GM10248 (cell line): ENCODE results near the gene PNPLA4.

ENCODE experiments used
- CTCF ChIA-PET: fragments of 300-600 bp; sonication (Branson Sonifier 250); formaldehyde crosslinking; extraction: SDS; loops from one replicate; lab custom pipeline; 2021; ENCODE audit warnings: antibody characterized with exemption; lab: Yijun Ruan, JAX
- POLR2A ChIA-PET: fragments of 350-650 bp; sonication (Branson Sonifier 250); formaldehyde crosslinking; extraction: SDS; loops from one replicate; lab custom pipeline; 2020; ENCODE audit warnings: antibody characterized with exemption; lab: Yijun Ruan, JAX
- DNase-seq: peaks from one replicate; pipeline ENCODE4 v3.0.0; 2012; ENCODE audit errors: extremely low spot score
- TF ChIP-seq, protein P1 (sequence below): IDR thresholded peaks from 2 replicates; pipeline ENCODE4 v1.5.1; 2012; ENCODE audit warnings: mild to moderate bottlenecking, low read depth; ENCODE audit errors: extremely low read depth, missing control alignments, control extremely low read depth

The PNPLA4 gene

DNA sequence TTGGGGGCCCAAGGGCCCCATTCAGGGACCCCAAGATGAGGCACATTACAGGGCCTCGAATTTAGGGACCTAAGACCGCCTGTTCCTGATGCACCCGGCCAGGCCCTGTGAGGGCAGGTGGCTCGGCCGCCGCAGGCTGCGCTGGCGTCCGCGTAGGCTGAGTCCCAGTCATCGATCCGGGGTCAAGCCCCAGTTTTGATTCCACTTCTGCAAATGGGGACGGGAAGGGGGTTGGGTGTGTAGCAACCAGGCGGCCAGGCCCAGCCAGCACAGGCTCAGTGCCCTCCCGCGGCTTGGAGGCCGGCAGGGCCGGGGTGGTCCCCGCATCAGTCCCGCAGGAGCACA is 327 bp downstream of the PNPLA4 start:
- no peak for DNase-seq
- ChIA-PET POLR2A (no interaction called here), CTCF (no interaction called here)
- TF ChIP-seq, protein P1, sequence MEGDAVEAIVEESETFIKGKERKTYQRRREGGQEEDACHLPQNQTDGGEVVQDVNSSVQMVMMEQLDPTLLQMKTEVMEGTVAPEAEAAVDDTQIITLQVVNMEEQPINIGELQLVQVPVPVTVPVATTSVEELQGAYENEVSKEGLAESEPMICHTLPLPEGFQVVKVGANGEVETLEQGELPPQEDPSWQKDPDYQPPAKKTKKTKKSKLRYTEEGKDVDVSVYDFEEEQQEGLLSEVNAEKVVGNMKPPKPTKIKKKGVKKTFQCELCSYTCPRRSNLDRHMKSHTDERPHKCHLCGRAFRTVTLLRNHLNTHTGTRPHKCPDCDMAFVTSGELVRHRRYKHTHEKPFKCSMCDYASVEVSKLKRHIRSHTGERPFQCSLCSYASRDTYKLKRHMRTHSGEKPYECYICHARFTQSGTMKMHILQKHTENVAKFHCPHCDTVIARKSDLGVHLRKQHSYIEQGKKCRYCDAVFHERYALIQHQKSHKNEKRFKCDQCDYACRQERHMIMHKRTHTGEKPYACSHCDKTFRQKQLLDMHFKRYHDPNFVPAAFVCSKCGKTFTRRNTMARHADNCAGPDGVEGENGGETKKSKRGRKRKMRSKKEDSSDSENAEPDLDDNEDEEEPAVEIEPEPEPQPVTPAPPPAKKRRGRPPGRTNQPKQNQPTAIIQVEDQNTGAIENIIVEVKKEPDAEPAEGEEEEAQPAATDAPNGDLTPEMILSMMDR: no peak

DNA sequence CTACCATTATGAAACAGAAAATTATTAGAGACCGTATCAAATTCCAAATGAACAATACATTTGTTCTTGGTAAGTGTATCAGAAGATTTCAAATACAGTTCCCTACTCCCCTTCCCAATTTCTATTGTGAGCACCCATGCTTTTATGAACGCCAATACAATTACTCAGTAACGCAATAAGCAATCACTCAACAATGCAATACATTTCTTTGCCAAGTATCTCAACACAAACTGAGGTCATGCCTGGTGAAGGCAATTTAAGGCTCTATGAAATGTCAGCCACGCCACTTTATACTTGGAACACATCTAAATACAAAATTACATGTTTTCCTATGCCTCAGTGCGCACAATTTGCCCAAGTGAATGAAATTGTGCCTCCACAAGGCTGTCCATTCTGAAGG is 712 bp downstream of the PNPLA4 start:
- ChIA-PET CTCF (interaction anchor here (1.5 to 2.2 kb wide), 3 partner anchors 7 to 22 kb away, joined by 3 to 12 read pairs (median 4); no protein-coding TSS in a partner anchor), POLR2A (interaction anchor here (0.5 kb wide), 1 partner anchor 814 kb away, joined by 4 read pairs; no protein-coding TSS in a partner anchor)
- DNase-seq: no peak
- TF ChIP-seq, protein P1: no peak

DNA sequence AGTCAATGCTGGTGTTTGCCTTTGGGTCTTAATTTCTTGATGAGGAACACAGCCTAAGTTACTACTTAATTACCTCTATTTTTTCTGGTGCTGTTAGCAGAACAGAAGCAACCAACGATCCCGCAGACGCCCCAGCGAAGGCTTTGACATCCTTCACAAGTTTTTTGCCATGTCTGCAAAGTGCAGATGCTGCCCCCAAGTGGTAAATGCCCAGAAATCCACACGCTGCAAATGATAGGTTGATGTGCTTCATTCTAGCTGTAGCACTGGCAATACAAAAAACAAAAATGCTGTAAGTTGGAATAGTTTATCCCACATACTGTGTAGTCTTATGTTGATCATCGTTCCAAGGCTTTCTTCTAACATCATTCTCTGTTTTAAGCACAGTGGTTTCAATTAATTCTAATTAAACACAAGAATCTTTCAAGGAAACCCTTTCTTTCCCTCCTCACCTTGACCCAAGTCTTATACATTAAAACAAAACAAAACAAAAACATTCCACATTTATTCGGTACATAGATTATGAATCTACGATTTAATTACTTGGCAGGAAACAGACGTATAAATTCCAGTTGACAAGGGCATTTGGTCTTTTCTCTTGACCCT is 1.2 kb downstream of the PNPLA4 start:
- TF ChIP-seq, protein P1: peak; percentile 73
- CTCF ChIA-PET: interaction anchor here (1.5 to 2.2 kb wide), 3 partner anchors 8 to 22 kb away, joined by 3 to 12 read pairs (median 4); no protein-coding TSS in a partner anchor
- DNase-seq: peak; percentile 46
- POLR2A ChIA-PET: interaction anchor here (0.5 kb wide), 1 partner anchor 814 kb away, joined by 4 read pairs; no protein-coding TSS in a partner anchor

DNA sequence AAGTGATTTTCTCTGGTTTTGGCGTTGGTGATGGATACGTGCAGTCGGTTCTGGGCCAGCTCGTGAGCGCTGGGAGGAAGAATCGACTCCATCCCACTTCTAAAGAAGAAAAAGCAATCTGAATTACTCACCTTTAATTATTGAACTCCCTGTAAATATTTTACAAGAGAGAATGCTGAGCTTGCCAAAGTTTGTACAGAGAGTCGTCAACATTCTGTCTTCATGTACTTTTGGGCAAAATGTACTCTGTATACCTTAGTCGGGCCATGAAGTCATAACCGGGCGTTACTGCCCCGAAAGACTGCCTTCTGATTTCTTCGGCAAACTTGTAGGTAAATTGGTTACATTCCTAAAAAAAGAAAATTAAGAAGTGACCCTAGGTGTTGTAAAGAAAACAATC is 5.5 kb downstream of the PNPLA4 start:
- TF ChIP-seq, protein P1: no peak
- POLR2A ChIA-PET: no interaction called here
- DNase-seq: no peak
- CTCF ChIA-PET: no interaction called here

DNA sequence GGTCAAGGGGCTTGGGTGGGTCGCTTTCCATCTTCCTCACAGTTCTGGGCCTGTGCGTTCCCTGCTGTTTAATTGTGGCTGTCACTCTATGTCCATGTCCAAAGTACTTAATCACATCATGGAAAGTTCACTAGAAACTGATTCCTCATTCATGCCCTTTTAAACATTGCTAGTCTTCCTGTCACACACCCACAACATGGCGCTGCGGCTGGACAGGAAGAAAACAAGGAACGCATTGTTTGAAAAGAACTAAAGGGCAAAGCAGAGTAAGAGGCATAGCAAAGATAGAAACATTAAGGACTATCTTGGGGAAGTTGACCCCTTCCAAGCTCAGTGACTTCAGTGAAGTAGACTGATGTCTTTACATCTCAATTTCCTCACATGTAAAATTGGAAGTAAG is 18.4 kb downstream of the PNPLA4 start:
- POLR2A ChIA-PET: no interaction called here
- no peak for DNase-seq
- TF ChIP-seq, protein P1: no peak
- CTCF ChIA-PET: no interaction called here

DNA sequence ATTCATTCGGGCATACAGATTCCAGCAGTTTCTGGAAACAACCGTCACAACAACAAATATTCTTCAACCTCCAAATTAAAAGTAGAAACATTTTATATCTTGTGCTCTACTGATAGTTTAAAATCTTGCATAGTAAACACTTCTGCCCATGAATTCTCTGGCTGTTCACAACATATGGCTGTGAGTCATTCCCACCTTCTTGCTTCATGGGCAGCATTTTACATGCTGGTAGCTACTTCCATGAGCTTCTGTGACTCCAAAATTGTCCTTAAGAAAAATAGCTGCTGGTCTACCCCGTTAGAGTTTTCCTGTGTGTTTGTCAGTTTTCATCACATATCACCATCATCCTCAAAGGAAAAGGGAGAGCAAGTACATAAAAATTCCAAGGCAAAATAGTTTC is 22.7 kb downstream of the PNPLA4 start:
- TF ChIP-seq, protein P1: no peak
- DNase-seq: no peak
- ChIA-PET POLR2A (no interaction called here), CTCF (interaction anchor here (0.7 kb wide), 1 partner anchor 21 kb away, joined by 3 read pairs; no protein-coding TSS in a partner anchor)
